ENCODE results near the gene LRCOL1.

DNA sequence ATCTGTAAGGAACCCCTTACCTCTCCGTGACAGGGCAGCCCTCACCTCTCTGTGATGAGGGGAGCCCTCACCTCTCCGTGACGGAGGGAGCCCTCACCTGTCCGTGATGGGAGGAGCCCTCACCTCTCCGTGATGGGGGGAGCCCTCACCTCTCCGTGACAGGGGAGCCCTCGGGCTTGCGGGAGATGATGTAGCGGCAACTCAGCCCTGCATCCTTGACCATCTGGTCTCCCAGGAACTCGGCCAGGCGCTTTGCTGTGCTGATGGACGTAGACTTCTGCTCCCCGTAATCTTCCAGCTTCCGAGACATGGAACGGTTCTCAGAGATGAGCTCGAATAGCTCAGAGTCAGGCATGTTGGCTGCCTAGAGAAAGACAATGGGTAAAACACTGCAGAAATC, 48.8 kb upstream of the LRCOL1 start:
- TF ChIP-seq CTCF (IDR thresholded peaks at IDR 0.05), result no peak
- TF ChIP-seq POLR2A (IDR thresholded peaks at IDR 0.05), result no peak

Data from adrenal gland (tissue), 5 donors.